Loucy (cell line): ENCODE data around the gene FBXO41.

Experiments
- H2AFZ ChIP-seq: fragments of 200-600 bp; sonication (generic); 2 replicates; pipeline ENCODE4 v1.6.0; 2016; ENCODE audit warnings: antibody characterized with exemption, mild to moderate bottlenecking, low read length, moderate library complexity
- H3F3A ChIP-seq: fragments of 200-600 bp; 2 replicates; pipeline ENCODE4 v1.6.0; 2016; ENCODE audit warnings: antibody characterized with exemption, low read depth, mild to moderate bottlenecking
- H3K27me3 ChIP-seq: fragments of 200-600 bp; sonication (generic); 2 replicates; pipeline ENCODE4 v1.6.1; 2014; ENCODE audit warnings: low read length, mild to moderate bottlenecking; ENCODE audit not compliant: insufficient read depth, poor library complexity, severe bottlenecking
- H3K36me3 ChIP-seq: fragments of 200-600 bp; sonication (generic); 2 replicates; pipeline ENCODE4 v1.6.1; 2016; ENCODE audit warnings: low read length; ENCODE audit not compliant: insufficient read depth
- H3K4me1 ChIP-seq: fragments of 200-600 bp; sonication (generic); 2 replicates; pipeline ENCODE4 v1.5.1; 2014; ENCODE audit warnings: low read length, mild to moderate bottlenecking; ENCODE audit not compliant: insufficient read depth, poor library complexity, severe bottlenecking
- H3K4me2 ChIP-seq: fragments of 200-600 bp; sonication (generic); 2 replicates; pipeline ENCODE4 v1.6.0; 2014; ENCODE audit warnings: antibody characterized with exemption, low read length, low read depth, mild to moderate bottlenecking; ENCODE audit not compliant: poor library complexity, severe bottlenecking
- H3K4me3 ChIP-seq: fragments of 200-600 bp; sonication (generic); 2 replicates; pipeline ENCODE4 v1.5.1; 2014; ENCODE audit warnings: low read length, mild to moderate bottlenecking, mixed read lengths; ENCODE audit not compliant: poor library complexity, severe bottlenecking
- H3K79me2 ChIP-seq: fragments of 200-600 bp; sonication (generic); 2 replicates; pipeline ENCODE4 v1.6.1; 2014; ENCODE audit warnings: low read length; ENCODE audit not compliant: insufficient read depth
- H3K9ac ChIP-seq: fragments of 200-600 bp; sonication (generic); 2 replicates; pipeline ENCODE4 v1.6.0; 2014; ENCODE audit warnings: mild to moderate bottlenecking, low read depth, low read length, moderate library complexity; ENCODE audit not compliant: poor library complexity, severe bottlenecking
- H3K9me2 ChIP-seq: fragments of 200-600 bp; sonication (generic); replicated peaks from 2 replicates; pipeline ENCODE4 v1.6.1; 2016; ENCODE audit warnings: low read depth, low read length, mixed read lengths
- H3K9me3 ChIP-seq: fragments of 200-600 bp; sonication (generic); 2 replicates; pipeline ENCODE4 v1.6.1; 2014; ENCODE audit warnings: mild to moderate bottlenecking, antibody characterized with exemption, low read length, low read depth; ENCODE audit not compliant: insufficient read depth
- H4K20me1 ChIP-seq: fragments of 200-600 bp; sonication (generic); 2 replicates; pipeline ENCODE4 v1.6.0; 2014; ENCODE audit warnings: antibody characterized with exemption, low read length, mild to moderate bottlenecking; ENCODE audit not compliant: insufficient read depth, poor library complexity, severe bottlenecking
- EZH2phosphoT487 ChIP-seq: fragments of 200-600 bp; IDR thresholded peaks from 2 replicates; pipeline ENCODE4 v1.6.1; 2018; ENCODE audit warnings: antibody characterized with exemption, mild to moderate bottlenecking, moderate library complexity, borderline replicate concordance
- TF ChIP-seq, protein P1 (sequence below): fragments of 200-600 bp; sonication (generic); conservative IDR thresholded peaks from 2 replicates; pipeline ENCODE4 v1.5.1; 2014; ENCODE audit warnings: mild to moderate bottlenecking, antibody characterized with exemption, low read length

The FBXO41 gene

GRCh38 chr2:73212448-73213176 lies 71.7 kb downstream of the FBXO41 start:
- H3K4me2 ChIP-seq, result peak overlapping the region; percentile 89
- H3K9me2 ChIP-seq, result no peaks in the 10 kb centered on the region
- H2AFZ ChIP-seq, result no peak overlapping the region
- H3K27me3 ChIP-seq, result no peaks in the 10 kb centered on the region
- H3K4me3 ChIP-seq, result peak overlapping the region; percentile 75
- H3K9me3 ChIP-seq, result no peaks in the 10 kb centered on the region
- H3K36me3 ChIP-seq, result no peaks in the 10 kb centered on the region
- H3K79me2 ChIP-seq, result peaks cover 15% of the 10 kb centered on the region; the same call in 1 of the 2 replicates
- TF ChIP-seq EZH2phosphoT487, result no peak
- TF ChIP-seq, protein P1, sequence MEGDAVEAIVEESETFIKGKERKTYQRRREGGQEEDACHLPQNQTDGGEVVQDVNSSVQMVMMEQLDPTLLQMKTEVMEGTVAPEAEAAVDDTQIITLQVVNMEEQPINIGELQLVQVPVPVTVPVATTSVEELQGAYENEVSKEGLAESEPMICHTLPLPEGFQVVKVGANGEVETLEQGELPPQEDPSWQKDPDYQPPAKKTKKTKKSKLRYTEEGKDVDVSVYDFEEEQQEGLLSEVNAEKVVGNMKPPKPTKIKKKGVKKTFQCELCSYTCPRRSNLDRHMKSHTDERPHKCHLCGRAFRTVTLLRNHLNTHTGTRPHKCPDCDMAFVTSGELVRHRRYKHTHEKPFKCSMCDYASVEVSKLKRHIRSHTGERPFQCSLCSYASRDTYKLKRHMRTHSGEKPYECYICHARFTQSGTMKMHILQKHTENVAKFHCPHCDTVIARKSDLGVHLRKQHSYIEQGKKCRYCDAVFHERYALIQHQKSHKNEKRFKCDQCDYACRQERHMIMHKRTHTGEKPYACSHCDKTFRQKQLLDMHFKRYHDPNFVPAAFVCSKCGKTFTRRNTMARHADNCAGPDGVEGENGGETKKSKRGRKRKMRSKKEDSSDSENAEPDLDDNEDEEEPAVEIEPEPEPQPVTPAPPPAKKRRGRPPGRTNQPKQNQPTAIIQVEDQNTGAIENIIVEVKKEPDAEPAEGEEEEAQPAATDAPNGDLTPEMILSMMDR, result peak; percentile 92
- H3F3A ChIP-seq, result peaks cover 3% of the 10 kb centered on the region; the same call in 1 of the 2 replicates
- H3K9ac ChIP-seq, result peak overlapping the region; percentile 72
- no peaks in the 10 kb centered on the region for H4K20me1 ChIP-seq
- H3K4me1 ChIP-seq, result peaks cover 26% of the 10 kb centered on the region

DNA sequence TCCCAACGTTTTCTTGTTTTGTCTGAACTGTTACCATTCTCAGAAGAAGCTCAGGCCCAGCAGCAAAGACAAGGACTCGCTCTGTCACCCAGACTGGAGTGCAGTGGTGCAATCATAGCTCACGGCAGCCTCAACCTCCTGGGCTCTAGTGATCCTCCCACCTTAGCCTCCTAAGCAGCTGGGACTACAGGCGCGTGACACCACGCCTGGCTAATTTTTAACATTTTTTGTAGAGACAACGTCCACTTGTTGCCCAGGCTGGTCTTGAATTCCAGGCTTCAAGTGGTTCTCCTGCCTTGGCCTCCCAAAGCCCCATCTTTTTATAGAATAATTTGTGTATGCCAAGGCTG lies 72.2 kb downstream of the FBXO41 start:
- Histone ChIP-seq H4K20me1 (no peaks in the 10 kb centered on the region), H3K4me3 (no peak overlapping the region), H3K36me3 (no peaks in the 10 kb centered on the region), H3K9me3 (no peaks in the 10 kb centered on the region), H3K4me1 (peaks cover 26% of the 10 kb centered on the region), H3K4me2 (no peak overlapping the region), H2AFZ (no peak overlapping the region), H3F3A (peaks cover 3% of the 10 kb centered on the region; the same call in 1 of the 2 replicates), H3K27me3 (no peaks in the 10 kb centered on the region), H3K9ac (no peak overlapping the region), H3K79me2 (peaks cover 15% of the 10 kb centered on the region; the same call in 1 of the 2 replicates), H3K9me2 (no peaks in the 10 kb centered on the region)
- TF ChIP-seq, protein P1, result no peak
- no peak for TF ChIP-seq EZH2phosphoT487

- H3K79me2 ChIP-seq, result peaks cover 14% of the 10 kb centered on the region; the same call in 1 of the 2 replicates
- H3K9ac ChIP-seq, result no peak overlapping the region
- H3K4me3 ChIP-seq, result no peak overlapping the region
- H3K9me3 ChIP-seq, result no peaks in the 10 kb centered on the region
- H3F3A ChIP-seq, result peaks cover 3% of the 10 kb centered on the region; the same call in 1 of the 2 replicates
- H3K4me2 ChIP-seq, result no peak overlapping the region
- H4K20me1 ChIP-seq, result no peaks in the 10 kb centered on the region
- TF ChIP-seq EZH2phosphoT487, result no peak
- TF ChIP-seq, protein P1, result no peak
- H3K9me2 ChIP-seq, result no peaks in the 10 kb centered on the region
- H2AFZ ChIP-seq, result no peak overlapping the region
- peaks cover 26% of the 10 kb centered on the region for H3K4me1 ChIP-seq
- no peaks in the 10 kb centered on the region for H3K27me3 ChIP-seq
- H3K36me3 ChIP-seq, result no peaks in the 10 kb centered on the region
Observed at GRCh38 chr2:73210696-73211095, 73.6 kb downstream of the FBXO41 start.
